RWPE1 (cell line): ENCODE results near the gene SAG.

Experiments used
- CTCF ChIA-PET: fragments of 350-600 bp; sonication (Branson Sonifier 250); formaldehyde crosslinking; extraction: SDS; loops from one replicate; lab custom pipeline; 2021; lab: Yijun Ruan, JAX
- POLR2A ChIA-PET: fragments of 400-600 bp; formaldehyde crosslinking; extraction: SDS; loops from one replicate; lab custom pipeline; 2020; ENCODE audit warnings: antibody characterized with exemption; ENCODE audit not compliant: low non-redundant PET; lab: Yijun Ruan, JAX
- DNase-seq: peaks from one replicate; pipeline ENCODE4 v3.0.0; 2012; ENCODE audit warnings: low spot score
- H3K27ac ChIP-seq: fragments of 450-650 bp; 2 replicates; pipeline ENCODE4 v1.5.1; 2017
- TF ChIP-seq, protein P1 (sequence below): fragments of 450-650 bp; conservative IDR thresholded peaks from 2 replicates; pipeline ENCODE4 v1.5.1; 2017; ENCODE audit warnings: low read depth, mild to moderate bottlenecking

Gene SAG

DNA sequence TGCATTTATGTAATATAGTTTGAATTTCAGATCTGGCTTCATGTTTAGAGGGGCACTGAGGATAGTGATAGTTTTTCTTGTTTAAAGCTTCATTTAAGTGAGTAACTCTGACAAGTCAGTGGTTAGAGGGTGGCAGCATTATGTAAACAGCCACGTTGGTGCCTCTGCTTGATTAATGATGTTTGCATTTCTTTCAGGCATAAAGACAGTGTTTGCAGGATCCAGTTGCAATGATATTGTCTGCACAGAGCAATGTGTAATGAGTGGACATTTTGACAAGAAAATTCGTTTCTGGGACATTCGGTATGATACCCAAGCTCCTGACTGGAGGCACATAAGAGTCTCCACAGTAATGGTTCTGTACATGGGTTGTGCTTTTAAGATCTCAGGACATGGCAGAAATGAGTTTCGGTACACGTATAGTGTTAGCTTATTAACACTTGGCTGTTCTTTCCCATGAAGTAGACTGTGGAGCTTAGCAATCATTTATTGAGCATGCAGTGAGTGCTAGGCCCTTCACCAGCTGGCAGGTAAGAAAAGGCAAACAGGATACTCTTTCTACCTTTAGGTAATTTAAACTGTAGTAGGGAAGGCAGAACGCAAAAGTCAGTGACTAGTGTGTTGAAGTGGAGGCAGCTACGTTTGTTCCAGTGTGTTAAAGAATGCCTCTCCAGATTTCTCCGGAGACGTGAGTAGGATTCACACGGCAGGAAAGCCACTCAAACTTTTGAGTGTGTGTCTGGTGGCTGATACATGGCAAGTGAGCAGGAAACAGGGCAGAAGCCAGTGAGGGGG is 17.4 kb upstream of the SAG start:
- ChIA-PET CTCF (no interaction called here), POLR2A (interaction anchor here (0.6 kb wide), 1 partner anchor 88 kb away, joined by 3 read pairs; no protein-coding TSS in a partner anchor)
- TF ChIP-seq, protein P1, sequence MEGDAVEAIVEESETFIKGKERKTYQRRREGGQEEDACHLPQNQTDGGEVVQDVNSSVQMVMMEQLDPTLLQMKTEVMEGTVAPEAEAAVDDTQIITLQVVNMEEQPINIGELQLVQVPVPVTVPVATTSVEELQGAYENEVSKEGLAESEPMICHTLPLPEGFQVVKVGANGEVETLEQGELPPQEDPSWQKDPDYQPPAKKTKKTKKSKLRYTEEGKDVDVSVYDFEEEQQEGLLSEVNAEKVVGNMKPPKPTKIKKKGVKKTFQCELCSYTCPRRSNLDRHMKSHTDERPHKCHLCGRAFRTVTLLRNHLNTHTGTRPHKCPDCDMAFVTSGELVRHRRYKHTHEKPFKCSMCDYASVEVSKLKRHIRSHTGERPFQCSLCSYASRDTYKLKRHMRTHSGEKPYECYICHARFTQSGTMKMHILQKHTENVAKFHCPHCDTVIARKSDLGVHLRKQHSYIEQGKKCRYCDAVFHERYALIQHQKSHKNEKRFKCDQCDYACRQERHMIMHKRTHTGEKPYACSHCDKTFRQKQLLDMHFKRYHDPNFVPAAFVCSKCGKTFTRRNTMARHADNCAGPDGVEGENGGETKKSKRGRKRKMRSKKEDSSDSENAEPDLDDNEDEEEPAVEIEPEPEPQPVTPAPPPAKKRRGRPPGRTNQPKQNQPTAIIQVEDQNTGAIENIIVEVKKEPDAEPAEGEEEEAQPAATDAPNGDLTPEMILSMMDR: no peak
- no peak for DNase-seq
- no peak overlapping the region for H3K27ac ChIP-seq

DNA sequence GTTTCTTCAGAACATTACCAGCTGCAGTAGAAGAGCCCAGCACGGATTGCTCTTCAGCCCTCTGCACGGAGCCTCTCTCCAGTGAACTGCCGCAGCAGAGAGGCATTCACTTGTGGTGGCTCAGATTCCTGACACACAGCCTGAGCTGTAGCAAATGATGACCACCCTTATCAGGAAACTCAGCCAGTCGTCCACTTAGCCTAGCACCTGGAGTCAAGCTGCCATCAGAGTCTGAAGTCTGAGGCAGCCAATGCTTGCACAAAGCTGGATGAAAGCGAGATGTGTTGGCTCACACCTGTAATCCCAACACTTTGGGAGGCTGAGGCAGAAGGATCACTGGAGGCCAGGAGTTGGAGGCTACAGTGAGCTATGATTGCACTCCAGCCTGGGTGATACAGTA is 11.7 kb upstream of the SAG start:
- DNase-seq: no peak
- H3K27ac ChIP-seq: no peak overlapping the region
- TF ChIP-seq, protein P1: no peak
- ChIA-PET POLR2A (interaction anchor here (0.7 kb wide), 1 partner anchor 114 kb away, joined by 5 read pairs; no protein-coding TSS in a partner anchor), CTCF (interaction anchor here (0.6 to 0.7 kb wide), 3 partner anchors 9 to 49 kb away, joined by 3 to 4 read pairs (median 3); no protein-coding TSS in a partner anchor)

DNA sequence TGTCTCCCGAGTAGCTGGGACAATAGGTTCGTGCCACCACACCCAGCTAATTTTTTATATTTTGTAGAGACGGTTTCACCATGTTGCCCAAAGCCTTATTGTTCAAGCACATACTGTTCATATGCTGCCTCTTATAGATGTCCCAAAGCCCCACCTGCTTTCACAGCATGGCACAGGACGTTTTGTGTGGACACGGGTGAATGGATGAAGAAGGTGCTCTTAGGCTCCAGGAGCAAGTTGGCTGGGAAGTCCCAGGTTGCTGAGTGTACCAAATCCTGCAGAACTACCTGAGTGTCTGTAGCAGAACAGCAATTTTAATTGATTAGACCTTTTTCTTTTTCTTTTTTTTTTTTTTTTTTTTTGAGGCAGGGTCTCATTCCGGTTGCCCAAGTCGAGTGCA is 10.5 kb upstream of the SAG start:
- ChIA-PET CTCF (no interaction called here), POLR2A (no interaction called here)
- no peak overlapping the region for H3K27ac ChIP-seq
- DNase-seq: no peak
- TF ChIP-seq, protein P1: no peak

DNA sequence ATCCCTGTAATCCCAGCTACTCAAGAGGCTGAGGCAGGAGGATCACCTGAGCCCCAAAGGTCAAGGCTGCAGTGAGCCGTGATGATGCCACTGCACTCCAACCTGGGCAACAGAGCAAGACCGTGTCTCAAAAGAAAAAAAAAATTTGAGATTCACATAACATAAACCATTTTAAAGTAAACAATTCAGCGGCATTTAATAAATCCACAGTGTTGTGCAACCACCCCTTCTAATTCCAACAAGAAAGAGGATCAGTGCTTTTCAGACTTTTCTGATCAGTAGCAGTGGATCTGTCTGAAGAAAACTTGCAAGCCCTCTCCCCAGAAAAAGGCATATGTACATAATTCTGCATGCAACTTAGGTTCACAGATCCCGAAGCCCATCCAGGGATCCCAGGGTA is 7.2 kb upstream of the SAG start:
- no peak for DNase-seq
- ChIA-PET CTCF (no interaction called here), POLR2A (no interaction called here)
- TF ChIP-seq, protein P1: no peak
- H3K27ac ChIP-seq: no peak overlapping the region

DNA sequence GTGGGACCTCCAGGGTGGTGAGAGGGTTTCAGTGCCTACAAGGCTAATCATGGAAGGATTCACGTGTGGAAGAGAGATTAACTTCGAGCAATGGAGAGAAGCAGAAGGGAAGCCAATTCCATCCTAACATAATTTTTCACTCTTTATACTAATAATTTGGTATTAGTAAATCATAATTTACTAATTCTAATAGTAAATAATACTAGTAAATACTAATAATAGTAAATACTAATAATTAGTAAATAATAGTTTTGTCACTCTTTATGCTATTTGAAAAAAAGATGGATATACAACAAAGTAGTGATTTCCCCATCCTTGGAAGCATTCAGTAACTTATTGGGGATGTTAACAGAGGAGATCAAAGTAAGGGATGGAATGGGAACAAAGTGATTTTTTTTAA is 6.4 kb upstream of the SAG start:
- ChIA-PET POLR2A (no interaction called here), CTCF (no interaction called here)
- DNase-seq: no peak
- TF ChIP-seq, protein P1: no peak
- no peak overlapping the region for H3K27ac ChIP-seq

DNA sequence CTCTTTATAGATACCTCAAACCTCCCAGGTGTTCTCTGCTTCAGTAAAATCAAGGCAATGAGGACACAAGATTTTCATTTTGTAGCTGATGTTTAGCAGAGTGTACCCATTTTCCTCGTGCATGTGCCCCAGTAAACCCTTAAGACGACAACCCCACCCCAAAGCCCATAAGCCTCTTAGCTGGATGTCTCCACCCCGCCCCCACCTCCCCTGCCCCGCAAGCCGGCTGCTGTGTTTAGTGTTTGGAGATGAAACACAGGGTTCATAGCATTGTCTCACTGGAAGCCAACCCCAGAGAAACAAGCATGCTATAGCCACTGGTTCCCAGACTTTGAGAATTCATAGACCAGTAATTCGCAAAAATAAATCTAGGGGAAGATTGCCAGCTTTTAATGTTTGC is 5.8 kb upstream of the SAG start:
- no peak overlapping the region for H3K27ac ChIP-seq
- no peak for DNase-seq
- TF ChIP-seq, protein P1: no peak
- POLR2A ChIA-PET: no interaction called here
- CTCF ChIA-PET: interaction anchor here (0.7 kb wide), 1 partner anchor 121 kb away, joined by 3 read pairs; no protein-coding TSS in a partner anchor
